ENCODE results near the gene PTPN14.
"Not testable (repeated sequence)": the region's sequence is repeated elsewhere in the genome, so short reads cannot be mapped to it uniquely, and the experiment has no call there.

PTPN14 gene

GRCh38 chr1:214551436-214552173 lies at the start of gene PTPN14:
PTPN14 (minus strand) TSS chr1:214551602; CDS start chr1:214464803, 86,799 bp downstream.
- DNase-seq: peak; percentile 27 to 38

DNA sequence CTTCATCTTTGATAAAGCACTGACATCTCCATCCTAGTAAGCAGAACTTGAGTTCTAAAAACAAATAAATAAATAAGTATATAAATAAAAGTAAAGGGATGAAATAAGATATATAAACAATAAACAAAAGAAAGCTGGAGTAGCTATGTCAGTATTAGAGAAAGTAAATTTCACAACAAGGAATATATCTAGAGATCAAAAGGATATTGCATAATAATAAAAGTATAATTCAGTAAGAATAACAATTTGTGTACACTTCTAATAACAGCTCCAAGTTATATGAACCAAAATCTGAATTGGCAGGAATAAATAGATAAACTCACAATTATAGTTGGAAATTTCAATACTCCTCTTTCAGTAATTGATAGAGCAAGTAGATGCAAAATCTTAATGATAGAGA lies 41.8 kb upstream of the PTPN14 start:
- DNase-seq: no peak

GRCh38 chr1:214591918-214592317 lies 40.5 kb upstream of the PTPN14 start:
- DNase-seq: not testable (repeated sequence)

GRCh38 chr1:214590696-214591095 lies 39.3 kb upstream of the PTPN14 start:
- no peak for DNase-seq

DNA sequence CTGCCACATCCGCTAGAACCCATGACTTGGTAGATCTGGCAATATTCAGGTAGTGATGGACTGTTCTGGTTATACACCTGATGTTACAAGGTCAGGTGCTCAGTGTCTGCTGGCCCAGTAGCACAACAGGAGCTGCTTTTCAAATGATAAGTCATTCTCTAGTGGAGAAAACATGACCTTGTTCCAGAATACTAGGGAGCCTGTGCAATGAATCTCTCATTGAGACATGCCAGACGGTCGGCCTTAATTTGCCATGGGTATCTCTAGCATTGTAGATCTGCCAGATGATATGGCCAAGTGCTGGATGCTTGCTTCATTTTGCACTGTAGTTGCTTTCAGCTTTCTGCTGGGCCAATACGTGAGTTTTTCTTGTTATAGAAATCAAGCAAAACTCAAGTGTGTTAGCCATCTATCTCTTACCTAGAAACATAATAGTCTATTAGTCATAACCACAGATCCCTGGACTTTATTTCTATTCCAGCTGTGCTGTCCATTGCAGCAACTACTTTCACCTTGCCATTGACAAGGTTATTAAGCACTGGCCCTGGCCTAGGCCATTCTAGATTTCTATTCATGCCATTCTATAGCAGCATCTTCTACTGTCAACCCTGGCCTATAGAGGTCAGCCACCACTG lies 37.7 kb upstream of the PTPN14 start:
- DNase-seq: no peak

- no peak for DNase-seq
Observed at GRCh38 chr1:214587165-214587564, 35.8 kb upstream of the PTPN14 start.

DNA sequence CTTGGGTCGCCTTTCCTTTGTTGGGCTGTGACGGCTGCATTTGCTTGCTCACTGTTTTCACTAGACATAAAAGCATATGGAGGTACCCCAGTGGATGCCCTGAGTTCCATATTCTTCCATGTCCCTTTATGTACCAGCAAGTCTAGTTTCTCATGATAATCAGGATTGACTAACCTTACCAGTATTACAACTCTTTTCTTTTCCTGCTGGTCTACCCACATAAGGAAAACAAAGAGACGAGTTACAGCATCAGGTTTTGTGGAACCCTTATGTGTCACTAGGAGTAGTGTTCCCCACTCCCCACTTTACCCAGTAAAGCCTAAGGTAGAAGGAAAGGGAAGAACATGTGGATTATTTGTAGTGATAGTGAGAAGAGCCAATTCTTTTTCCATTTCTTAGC lies 35.2 kb upstream of the PTPN14 start:
- no peak for DNase-seq

DNA sequence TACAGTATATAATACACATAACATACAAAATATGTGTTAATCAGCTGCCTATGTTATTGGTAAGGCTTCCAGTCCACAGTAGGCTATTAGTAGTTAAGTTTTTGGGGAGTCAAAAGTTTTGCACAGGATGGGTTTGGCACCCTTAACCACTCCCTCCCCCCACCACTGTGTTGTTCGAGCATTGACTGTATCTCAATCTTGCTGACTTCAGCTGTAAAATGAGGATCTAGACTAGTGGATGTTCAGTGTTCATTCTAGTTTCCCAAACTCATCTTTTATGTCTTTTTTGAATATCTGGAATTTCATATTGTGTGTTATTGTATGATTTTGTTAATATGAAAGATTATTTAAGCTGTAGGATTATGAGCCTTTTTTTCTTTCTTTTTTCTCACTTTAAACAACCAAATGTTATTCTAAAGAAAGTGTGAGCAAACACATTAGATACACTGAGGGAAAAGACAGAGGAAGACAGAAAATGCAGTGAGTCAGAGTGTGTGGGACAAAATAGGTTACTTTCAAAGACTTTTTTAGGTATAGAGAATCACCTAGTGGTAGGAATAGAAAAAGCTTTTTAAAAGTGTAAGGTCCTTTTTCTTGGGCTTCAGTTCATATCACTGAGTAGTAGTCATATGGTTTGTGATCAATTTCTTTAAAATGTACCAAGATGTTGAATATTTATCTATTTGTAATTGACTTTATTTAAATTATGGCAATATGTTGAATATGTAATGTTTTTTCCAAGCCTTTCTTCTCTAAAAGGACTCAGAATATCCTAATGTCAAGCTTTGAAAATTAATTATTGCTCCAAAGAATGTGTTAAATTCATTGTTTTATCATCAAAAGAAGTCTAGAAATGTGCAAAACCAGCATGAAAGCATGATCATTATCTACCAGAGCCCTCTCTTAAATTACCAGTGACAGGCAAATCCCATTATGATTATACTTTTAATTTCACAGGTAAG lies 33.7 kb upstream of the PTPN14 start:
- peak in 1 of 2 experiments; percentile 33 for DNase-seq

DNA sequence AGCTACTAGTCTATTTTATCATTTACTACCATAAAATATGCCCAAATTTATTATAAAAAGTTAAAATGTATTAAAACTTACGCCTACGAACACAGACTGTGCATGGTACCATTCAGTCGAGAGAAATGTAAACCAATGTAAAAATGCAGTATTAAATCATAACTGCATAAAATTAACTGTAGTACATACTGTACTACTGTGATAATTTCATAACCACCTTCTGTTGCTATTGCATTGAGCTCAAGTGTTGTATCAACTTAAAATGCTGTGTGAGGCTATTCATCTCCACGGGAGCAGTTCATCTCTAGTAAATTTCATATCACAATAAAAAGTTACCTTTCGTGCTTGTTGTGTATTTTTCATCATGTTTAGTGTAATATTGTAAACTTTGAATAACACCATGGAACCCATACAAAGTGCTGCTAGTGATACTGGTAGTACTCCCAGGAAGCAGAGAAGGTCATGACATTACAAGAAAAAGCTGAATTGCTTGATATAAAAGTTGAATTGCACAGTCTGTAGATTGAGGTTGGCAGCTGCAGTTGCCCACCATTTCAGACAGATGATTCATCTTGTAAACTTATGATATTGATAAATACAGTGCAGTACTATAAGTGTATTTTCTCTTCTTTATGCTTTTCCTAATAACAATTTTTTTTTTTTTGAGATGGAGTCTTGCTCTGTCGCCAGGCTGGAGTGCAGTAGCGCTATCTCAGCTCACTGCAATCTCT lies 32.6 kb upstream of the PTPN14 start:
- no peak for DNase-seq

GRCh38 chr1:214583113-214583512 lies 31.7 kb upstream of the PTPN14 start:
- no peak for DNase-seq

DNA sequence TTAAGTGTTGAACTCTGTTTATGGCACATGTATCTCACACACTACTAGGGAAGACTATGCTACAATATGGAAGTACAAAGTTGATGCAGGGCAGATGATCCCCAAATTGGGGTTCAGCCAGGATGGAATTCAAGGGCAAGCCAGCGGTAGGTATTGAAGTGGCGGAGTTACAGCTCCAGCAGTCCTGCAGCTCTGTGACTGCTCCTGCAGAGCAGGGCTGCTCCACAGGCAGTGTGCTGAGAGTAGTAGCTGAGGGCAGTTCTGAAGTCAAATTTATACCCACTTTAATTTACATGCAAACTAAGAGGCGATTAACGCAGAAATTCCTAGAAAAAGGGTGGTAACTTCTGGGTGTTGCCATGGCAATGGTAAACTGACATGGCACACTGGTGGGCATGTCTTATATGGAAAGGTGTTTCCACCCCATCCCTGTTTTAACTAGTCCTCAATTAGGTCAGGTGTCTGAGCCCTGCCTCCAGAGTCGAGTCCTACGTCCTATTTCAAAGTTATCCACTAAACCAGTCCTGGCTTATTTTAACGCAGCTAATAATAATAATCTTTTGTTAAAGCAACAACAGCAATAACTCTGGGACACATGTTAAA lies 31.0 kb upstream of the PTPN14 start:
- DNase-seq: no peak

- no peak for DNase-seq
Observed at GRCh38 chr1:214581785-214582184, 30.4 kb upstream of the PTPN14 start.

DNA sequence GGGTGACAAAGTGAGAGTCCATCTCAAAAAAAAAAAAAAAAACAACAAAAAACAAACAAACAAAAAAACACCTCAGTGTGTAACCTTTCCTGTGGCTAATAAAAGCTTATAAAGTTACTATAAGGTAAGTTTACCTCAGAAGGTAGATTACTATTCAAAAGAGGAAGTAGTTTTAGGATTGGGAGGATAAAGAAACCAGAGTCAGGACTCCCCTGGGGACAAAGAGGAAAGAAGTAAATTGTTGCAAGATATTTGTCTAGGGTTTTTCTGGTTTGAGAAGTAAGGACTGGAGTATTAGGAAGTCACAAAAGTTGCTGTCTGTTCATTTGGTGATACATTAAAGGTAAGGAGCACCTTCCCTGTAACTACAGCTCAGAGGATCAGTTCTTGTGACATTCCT lies 27.8 kb upstream of the PTPN14 start:
- DNase-seq: no peak

- not testable (repeated sequence) for DNase-seq
Observed at GRCh38 chr1:214576120-214576519, 24.7 kb upstream of the PTPN14 start.

- no peak for DNase-seq
Observed at GRCh38 chr1:214574598-214575411, 23.4 kb upstream of the PTPN14 start.

DNA sequence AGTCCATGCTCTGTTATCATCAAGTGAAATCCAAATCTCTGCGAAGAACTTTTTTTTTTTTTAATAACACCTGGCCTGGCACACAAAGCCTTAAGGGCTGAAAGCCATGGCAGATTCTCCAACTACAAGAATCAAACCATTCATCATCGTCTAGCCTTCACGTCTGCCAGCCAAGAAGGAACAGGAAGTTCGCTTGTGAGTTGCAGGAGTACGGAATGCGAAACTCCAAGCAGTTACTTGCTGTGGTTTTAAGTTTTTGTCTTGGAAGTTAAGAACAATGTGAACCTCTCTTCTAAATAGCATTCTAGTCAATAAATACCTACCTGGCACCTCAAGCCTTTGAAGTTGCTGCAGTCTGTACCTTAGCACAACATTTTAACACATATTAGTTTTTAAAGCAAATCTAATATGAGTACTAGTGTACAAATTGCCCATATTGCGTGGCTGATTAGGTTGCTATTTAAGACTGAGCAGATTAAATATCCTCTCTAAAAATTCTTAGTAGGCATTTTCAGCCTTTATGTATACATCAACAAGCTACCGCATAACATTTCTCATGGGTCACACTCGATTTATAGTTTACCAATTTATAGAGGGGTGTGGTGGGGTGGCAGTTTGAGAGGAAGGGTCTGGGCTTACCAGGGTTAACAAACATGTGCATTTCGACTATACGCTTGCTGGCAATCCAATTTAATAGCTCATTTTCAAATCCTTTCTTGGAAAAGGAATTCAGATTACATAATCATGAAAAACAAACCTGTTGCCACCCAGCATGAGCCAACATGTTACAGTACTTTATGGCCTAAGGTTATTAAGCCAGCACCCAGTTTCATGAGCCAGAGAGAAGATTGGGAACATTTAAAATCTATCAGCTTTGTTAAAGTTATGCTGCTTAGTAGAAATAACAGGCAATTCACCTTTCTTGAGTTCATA lies 22.2 kb upstream of the PTPN14 start:
- DNase-seq: no peak

DNA sequence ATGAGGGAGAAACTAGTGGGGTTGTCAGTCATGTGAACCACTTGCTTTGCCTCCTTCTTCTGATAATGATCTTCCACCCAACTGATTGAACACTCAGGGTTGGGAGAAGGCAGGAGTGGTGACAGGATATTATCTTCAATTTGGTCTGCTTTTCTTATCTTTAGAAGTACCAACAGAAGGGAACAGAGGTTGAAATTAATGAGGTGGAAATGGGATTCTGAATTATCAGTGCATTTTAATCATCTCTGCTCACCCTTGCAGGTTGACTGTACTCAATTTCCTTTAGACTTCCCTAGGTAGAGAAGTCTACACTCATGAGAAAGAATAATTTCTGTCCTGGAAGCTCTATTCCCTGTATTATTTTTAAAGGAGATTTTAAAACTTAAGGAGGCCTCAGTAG lies 19.9 kb upstream of the PTPN14 start:
- no peak for DNase-seq

- no peak for DNase-seq
Observed at GRCh38 chr1:214570442-214570841, 19.0 kb upstream of the PTPN14 start.

GRCh38 chr1:214569357-214570004 lies 18.1 kb upstream of the PTPN14 start:
- no peak for DNase-seq

DNA sequence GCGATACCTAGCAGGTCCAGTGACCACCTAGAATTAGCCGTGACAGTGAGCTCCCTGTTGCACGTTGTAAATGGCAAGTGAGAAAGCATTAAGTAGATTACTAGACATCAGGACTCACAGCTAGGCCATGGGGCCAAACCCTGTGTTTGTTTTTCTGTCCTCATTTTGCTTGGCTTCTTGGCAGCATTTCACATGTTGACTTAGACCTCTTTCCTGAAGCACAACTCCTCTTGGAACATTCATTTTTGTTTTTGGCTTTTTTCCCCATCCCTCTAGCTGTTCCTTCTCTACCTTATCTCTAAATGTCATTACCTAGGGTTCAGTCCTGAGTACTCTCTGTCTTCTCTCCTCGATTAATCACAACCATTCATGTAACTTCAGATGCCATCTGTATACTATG lies 16.9 kb upstream of the PTPN14 start:
- no peak for DNase-seq
